Measurements from ENCODE around the gene MANBA. TPM values are rescaled to one million over a fixed set of nuclear protein-coding genes. Genes with fewer than 3 reads are reported as not detected.

MANBA gene
- total and polyA plus RNA-seq, 2 of the 13 experiments (the other 11 are each of a cell fraction or from before 2014, with no cell fraction given), result 11.7 to 33.3 TPM

DNA sequence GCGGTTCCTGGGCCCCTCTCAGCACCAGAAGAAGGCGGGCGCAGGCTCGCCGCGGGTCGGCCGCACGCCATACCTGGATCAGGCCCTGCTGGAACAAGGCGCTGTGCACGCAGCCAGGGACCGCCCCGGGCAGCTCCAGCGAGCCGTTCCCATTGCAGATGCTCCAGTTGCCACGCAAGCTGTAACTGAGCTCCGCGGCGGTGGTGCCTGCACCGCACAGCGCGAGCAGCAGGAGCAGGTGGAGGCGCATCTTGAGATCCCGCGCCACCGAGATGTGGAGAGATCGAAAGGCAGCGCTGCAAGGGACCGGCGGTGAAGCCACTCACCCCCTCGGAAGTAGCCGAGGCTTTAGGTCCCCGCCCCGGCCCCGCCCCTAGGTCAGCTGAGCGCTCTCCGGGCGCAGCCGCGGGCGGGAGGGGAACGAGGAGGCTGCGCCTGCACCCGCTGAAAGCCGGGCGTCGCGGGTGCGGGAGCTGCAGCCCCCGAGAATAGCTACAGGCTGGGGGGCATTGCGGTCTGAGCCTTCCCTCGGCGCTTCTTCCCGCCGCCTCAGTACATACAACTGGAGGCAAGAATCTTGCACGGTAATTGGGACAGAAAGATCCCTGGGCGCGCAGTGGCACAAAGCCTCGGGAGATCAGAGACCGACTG, at the start of gene MANBA (continued):
- TF ChIP-seq, protein P1, sequence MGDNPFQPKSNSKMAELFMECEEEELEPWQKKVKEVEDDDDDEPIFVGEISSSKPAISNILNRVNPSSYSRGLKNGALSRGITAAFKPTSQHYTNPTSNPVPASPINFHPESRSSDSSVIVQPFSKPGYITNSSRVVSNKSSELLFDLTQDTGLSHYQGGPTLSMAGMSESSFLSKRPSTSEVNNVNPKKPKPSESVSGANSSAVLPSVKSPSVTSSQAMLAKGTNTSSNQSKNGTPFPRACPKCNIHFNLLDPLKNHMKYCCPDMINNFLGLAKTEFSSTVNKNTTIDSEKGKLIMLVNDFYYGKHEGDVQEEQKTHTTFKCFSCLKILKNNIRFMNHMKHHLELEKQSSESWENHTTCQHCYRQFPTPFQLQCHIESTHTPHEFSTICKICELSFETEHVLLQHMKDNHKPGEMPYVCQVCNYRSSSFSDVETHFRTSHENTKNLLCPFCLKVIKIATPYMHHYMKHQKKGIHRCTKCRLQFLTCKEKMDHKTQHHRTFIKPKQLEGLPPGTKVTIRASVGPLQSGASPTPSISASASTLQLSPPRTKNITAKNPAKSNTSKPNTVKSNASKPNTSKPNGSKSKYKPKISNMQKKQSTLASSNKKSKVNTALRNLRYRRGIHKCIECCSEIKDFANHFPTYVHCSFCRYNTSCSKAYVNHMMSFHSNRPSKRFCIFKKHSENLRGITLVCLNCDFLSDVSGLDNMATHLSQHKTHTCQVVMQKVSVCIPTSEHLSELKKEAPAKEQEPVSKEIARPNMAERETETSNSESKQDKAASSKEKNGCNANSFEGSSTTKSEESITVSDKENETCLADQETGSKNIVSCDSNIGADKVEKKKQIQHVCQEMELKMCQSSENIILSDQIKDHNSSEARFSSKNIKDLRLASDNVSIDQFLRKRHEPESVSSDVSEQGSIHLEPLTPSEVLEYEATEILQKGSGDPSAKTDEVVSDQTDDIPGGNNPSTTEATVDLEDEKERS (CRISPR knock-in tag; IDR thresholded peaks at IDR 0.05), result no peak; the same call in 1 of the 2 replicates
- peak; percentile 85 for TF ChIP-seq ZMAT3 (CRISPR knock-in tag; conservative IDR thresholded peaks at IDR 0.05)
- peak; percentile 95 for TF ChIP-seq KMT2A (CRISPR knock-in tag; IDR thresholded peaks at IDR 0.05)
- peak; percentile 33; the same call in 1 of the 2 replicates for TF ChIP-seq NFATC3 (CRISPR knock-in tag; IDR thresholded peaks at IDR 0.05)
- TF ChIP-seq, protein P2, sequence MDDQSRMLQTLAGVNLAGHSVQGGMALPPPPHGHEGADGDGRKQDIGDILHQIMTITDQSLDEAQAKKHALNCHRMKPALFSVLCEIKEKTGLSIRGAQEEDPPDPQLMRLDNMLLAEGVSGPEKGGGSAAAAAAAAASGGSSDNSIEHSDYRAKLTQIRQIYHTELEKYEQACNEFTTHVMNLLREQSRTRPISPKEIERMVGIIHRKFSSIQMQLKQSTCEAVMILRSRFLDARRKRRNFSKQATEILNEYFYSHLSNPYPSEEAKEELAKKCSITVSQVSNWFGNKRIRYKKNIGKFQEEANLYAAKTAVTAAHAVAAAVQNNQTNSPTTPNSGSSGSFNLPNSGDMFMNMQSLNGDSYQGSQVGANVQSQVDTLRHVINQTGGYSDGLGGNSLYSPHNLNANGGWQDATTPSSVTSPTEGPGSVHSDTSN (CRISPR knock-in tag; IDR thresholded peaks at IDR 0.05; ENCODE audit: borderline replicate concordance), result no peak
- no peak for TF ChIP-seq CHCHD3 (CRISPR knock-in tag; IDR thresholded peaks at IDR 0.05)
- TF ChIP-seq ZNF878 (CRISPR knock-in tag; IDR thresholded peaks at IDR 0.05), result peak; percentile 79
- TF ChIP-seq ZNF839 (CRISPR knock-in tag; IDR thresholded peaks at IDR 0.05; ENCODE audit: borderline replicate concordance), result no peak
- peak; percentile 71 for TF ChIP-seq REPIN1 (CRISPR knock-in tag; IDR thresholded peaks at IDR 0.05; ENCODE audit: borderline replicate concordance, low read depth)
- TF ChIP-seq ZSCAN25 (CRISPR knock-in tag; IDR thresholded peaks at IDR 0.05), result no peak
- TF ChIP-seq HIVEP1 (CRISPR knock-in tag; IDR thresholded peaks at IDR 0.05), result peak; percentile 61; the same call in 1 of the 2 replicates
- no peak for TF ChIP-seq MEIS2 (CRISPR knock-in tag; IDR thresholded peaks at IDR 0.05)
- TF ChIP-seq, protein P3, sequence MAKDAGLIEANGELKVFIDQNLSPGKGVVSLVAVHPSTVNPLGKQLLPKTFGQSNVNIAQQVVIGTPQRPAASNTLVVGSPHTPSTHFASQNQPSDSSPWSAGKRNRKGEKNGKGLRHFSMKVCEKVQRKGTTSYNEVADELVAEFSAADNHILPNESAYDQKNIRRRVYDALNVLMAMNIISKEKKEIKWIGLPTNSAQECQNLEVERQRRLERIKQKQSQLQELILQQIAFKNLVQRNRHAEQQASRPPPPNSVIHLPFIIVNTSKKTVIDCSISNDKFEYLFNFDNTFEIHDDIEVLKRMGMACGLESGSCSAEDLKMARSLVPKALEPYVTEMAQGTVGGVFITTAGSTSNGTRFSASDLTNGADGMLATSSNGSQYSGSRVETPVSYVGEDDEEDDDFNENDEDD (CRISPR knock-in tag; IDR thresholded peaks at IDR 0.05; ENCODE audit: borderline replicate concordance), result peak; percentile 61; the same call in 1 of the 2 replicates
- no peak; the same call in 1 of the 2 replicates for TF ChIP-seq NR2F2 (IDR thresholded peaks at IDR 0.05; ENCODE audit: borderline replicate concordance, low read depth)
- TF ChIP-seq, protein P4, sequence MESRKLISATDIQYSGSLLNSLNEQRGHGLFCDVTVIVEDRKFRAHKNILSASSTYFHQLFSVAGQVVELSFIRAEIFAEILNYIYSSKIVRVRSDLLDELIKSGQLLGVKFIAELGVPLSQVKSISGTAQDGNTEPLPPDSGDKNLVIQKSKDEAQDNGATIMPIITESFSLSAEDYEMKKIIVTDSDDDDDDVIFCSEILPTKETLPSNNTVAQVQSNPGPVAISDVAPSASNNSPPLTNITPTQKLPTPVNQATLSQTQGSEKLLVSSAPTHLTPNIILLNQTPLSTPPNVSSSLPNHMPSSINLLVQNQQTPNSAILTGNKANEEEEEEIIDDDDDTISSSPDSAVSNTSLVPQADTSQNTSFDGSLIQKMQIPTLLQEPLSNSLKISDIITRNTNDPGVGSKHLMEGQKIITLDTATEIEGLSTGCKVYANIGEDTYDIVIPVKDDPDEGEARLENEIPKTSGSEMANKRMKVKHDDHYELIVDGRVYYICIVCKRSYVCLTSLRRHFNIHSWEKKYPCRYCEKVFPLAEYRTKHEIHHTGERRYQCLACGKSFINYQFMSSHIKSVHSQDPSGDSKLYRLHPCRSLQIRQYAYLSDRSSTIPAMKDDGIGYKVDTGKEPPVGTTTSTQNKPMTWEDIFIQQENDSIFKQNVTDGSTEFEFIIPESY (CRISPR knock-in tag; IDR thresholded peaks at IDR 0.05), result no peak
- no peak for TF ChIP-seq YEATS2 (CRISPR knock-in tag; IDR thresholded peaks at IDR 0.05; ENCODE audit: borderline replicate concordance)
- no peak for TF ChIP-seq ZNF552 (CRISPR knock-in tag; IDR thresholded peaks at IDR 0.05; ENCODE audit: borderline replicate concordance)
- TF ChIP-seq HOXA3 (CRISPR knock-in tag; IDR thresholded peaks at IDR 0.05), result no peak
- TF ChIP-seq ZNF317 (CRISPR knock-in tag; IDR thresholded peaks at IDR 0.05), result peak; percentile 50; the same call in 1 of the 2 replicates
